ENCODE results near the gene PBXIP1. TPM values are rescaled to one million over a fixed set of nuclear protein-coding genes. Genes with fewer than 3 reads are reported as not detected.

The PBXIP1 gene
- total RNA-seq, 4 donors from 2014 or later, result 66.6 to 117 (median 109) TPM

DNA sequence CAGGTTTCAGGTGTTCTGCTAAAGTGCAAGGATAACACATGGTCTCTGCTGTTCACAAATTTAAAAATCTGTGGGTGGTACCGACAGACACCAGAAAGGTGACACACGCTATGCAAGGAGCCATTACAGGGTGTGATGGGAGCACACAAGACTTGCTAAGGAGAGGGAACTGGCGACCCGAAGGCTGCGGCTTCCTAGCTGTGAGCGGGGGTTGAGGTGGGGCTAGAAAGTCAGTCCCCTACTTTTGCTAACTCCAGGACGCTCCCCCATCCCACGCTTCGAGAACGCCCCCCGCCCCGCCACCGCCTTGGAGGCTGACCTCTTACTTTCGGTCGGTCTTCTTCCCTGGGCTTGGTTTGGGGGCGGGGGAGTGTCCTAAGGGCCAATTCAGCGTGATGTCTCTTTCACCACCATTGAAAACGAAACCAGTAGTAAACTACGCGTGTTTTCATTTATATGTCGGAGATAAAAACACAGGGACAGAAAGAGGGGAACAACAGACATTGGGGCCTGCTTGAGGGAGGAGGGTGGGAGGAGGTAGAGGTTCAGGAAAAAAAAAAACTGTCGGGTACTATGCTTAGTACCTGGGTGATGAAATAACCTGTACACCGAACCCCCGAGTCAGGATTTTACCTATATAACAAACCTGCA, 19.6 kb upstream of the PBXIP1 start:
- H3K27me3 ChIP-seq, result no peaks in the 10 kb centered on the region
- DNase-seq, result peak; percentile 79 to 88 (median 79)
- H3K36me3 ChIP-seq, result peaks cover 0 to 4% (median 0%) of the 10 kb centered on the region in 3 donors
- no peaks in the 10 kb centered on the region for H3K9me3 ChIP-seq
- H3K4me1 ChIP-seq, result peaks cover 0 to 31% (median 13%) of the 10 kb centered on the region in 4 donors
- peak overlapping the region; percentile 70 to 79 (median 75) for H3K4me3 ChIP-seq
- H3K27ac ChIP-seq, result peak overlapping the region; percentile 94 to 100 (median 99)
- TF ChIP-seq, protein P1, sequence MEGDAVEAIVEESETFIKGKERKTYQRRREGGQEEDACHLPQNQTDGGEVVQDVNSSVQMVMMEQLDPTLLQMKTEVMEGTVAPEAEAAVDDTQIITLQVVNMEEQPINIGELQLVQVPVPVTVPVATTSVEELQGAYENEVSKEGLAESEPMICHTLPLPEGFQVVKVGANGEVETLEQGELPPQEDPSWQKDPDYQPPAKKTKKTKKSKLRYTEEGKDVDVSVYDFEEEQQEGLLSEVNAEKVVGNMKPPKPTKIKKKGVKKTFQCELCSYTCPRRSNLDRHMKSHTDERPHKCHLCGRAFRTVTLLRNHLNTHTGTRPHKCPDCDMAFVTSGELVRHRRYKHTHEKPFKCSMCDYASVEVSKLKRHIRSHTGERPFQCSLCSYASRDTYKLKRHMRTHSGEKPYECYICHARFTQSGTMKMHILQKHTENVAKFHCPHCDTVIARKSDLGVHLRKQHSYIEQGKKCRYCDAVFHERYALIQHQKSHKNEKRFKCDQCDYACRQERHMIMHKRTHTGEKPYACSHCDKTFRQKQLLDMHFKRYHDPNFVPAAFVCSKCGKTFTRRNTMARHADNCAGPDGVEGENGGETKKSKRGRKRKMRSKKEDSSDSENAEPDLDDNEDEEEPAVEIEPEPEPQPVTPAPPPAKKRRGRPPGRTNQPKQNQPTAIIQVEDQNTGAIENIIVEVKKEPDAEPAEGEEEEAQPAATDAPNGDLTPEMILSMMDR (IDR thresholded peaks at IDR 0.05), result no peak
- TF ChIP-seq POLR2A (IDR thresholded peaks at IDR 0.05), result peak in 1 of 2 donors; percentile 49

DNA sequence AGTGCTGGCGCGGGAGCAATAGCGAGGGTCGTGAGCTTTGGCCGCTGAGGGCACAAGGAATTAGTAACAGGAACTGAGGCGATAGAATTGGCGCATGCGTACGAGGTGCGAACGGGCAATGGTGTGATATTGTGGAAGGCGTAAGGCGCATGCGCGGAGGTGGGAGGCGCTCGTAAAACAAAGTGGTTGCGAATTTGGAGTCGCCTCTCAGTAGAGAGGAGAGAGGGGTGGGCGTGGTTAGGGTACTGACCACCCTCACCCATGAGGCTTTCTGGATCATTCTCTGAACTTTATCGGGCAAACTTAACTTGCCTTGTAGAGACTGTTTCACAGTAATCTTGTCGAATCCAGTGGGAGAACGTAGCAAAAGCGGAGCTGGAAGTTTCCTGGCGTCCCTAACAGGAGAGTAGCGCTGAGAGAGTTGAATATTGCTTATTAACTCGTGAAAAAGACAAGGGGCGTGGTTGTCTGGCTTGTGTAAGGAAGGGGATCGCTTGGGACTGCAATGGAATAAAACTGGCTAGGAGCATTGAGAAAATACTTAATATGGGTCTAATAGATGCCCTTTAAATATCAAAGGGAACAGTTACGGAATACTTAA, 19.0 kb upstream of the PBXIP1 start:
- peaks cover 0 to 37% (median 13%) of the 10 kb centered on the region in 4 donors for H3K4me1 ChIP-seq
- peak; percentile 70 to 87 for TF ChIP-seq POLR2A (IDR thresholded peaks at IDR 0.05)
- TF ChIP-seq, protein P1 (IDR thresholded peaks at IDR 0.05), result no peak
- H3K9me3 ChIP-seq, result no peaks in the 10 kb centered on the region
- H3K27ac ChIP-seq, result peak overlapping the region; percentile 94 to 100 (median 99)
- no peaks in the 10 kb centered on the region for H3K27me3 ChIP-seq
- H3K36me3 ChIP-seq, result peaks cover 0 to 4% (median 0%) of the 10 kb centered on the region in 3 donors
- peak overlapping the region; percentile 70 to 79 (median 75) for H3K4me3 ChIP-seq
- peak; percentile 95 to 98 (median 95) for DNase-seq

DNA sequence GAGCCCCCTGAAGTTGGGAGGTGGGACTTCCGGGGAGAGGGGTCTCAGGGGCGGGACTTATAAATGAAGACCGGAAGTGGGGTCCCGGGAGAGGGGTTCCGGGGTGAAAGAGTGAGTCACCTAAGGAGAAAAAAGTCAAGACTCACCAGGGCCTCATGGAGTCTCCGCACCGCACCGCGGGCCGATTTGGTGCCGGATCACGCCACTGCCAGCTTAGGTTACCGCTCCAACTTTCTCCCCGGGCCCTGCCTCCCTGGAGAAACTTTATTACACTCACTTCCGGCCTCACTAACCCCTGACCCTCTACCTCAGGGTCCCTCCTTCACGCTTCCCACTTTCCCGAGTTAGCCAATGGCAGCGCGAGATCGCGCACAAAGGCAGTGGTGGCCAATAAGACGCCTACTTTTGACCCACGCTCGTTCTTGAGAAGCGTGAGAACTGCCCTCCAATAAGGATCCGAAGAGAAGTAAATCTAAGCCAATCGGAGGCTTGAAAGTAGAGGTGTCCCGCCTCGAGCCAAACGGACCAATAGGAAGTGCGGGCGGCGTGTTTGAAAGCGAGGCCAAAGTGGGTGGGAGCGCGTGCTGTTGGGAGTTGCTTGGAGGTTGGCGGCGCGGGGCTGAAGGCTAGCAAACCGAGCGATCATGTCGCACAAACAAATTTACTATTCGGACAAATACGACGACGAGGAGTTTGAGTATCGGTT, 18.4 kb upstream of the PBXIP1 start, which contains the start of gene CKS1B:
Gene CKS1B, plus strand, starts transcription at position 580 of the 706 bp plus-strand sequence. Its CDS starts 65 bp downstream, at position 645.
- H3K9me3 ChIP-seq, result no peaks in the 10 kb centered on the region
- peak within 1 kb of the TSS; percentile 70 to 79 (median 75) for H3K4me3 ChIP-seq
- H3K4me1 ChIP-seq, result peaks cover 0 to 44% (median 13%) of the 10 kb centered on the region in 4 donors
- TF ChIP-seq POLR2A (IDR thresholded peaks at IDR 0.05), result peak; percentile 46 to 52
- TF ChIP-seq, protein P1 (IDR thresholded peaks at IDR 0.05), result no peak
- DNase-seq, result peak; percentile 95 to 98 (median 98)
- peak within 1 kb of the TSS; percentile 94 to 100 (median 99) for H3K27ac ChIP-seq
- peaks cover 0 to 9% (median 0%) of the 10 kb centered on the region in 3 donors for H3K36me3 ChIP-seq
- no peaks in the 10 kb centered on the region for H3K27me3 ChIP-seq

DNA sequence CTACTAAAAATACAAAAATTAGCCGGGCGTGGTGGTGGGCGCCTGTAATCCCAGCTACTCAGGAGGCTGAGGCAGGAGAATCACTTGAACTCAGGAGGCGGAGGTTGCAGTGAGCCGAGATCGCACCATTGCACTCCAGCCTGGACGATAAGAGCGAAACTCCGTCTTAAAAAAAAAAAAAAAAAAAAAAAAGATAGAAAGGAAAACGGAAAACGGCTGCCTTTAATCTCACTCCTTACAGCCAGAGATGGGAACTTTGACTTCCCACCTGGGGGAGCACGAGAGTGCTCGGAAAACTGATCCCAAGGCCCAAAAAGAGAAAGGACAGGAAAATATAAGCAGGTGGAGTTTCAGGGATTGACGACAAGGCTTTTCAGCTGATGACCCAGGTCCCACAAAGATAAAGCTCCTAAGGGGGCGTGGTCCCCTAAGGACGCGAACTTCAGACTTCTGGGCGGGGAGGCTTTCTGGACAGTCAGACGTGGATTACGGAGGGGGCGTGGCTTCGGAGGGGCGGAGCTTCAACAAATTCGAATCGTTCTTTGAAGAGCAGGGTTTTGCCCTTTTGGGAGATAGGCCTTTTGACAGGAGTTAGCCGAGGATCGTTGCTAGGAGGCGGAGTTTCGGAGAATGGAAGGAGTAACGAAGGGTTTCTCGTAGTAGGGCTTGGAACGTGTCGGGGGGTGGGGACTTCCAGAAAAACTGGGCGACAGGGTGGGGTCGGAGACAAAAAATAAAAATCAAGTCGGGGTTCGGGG, 17.6 kb upstream of the PBXIP1 start:
- peak; percentile 91 to 97 for TF ChIP-seq POLR2A (IDR thresholded peaks at IDR 0.05)
- TF ChIP-seq, protein P1 (IDR thresholded peaks at IDR 0.05), result peak in 2 of 6 experiments; percentile 18 to 21
- Histone ChIP-seq H3K4me3 (peak overlapping the region; percentile 70 to 79 (median 75)), H3K27me3 (no peaks in the 10 kb centered on the region), H3K36me3 (peaks cover 0 to 15% (median 0%) of the 10 kb centered on the region in 3 donors), H3K4me1 (peaks cover 0 to 45% (median 13%) of the 10 kb centered on the region in 4 donors), H3K9me3 (no peaks in the 10 kb centered on the region), H3K27ac (peak overlapping the region; percentile 94 to 100 (median 99))
- peak; percentile 96 to 99 (median 99) for DNase-seq
